Measurements from ENCODE around the gene PPIP5K2.
A peak's percentile ranks its signal among the peaks of the same experiment; 100 is the strongest.
"Not testable (repeated sequence)": the region's sequence is repeated elsewhere in the genome, so short reads cannot be mapped to it uniquely, and the experiment has no call there.

The PPIP5K2 gene

DNA sequence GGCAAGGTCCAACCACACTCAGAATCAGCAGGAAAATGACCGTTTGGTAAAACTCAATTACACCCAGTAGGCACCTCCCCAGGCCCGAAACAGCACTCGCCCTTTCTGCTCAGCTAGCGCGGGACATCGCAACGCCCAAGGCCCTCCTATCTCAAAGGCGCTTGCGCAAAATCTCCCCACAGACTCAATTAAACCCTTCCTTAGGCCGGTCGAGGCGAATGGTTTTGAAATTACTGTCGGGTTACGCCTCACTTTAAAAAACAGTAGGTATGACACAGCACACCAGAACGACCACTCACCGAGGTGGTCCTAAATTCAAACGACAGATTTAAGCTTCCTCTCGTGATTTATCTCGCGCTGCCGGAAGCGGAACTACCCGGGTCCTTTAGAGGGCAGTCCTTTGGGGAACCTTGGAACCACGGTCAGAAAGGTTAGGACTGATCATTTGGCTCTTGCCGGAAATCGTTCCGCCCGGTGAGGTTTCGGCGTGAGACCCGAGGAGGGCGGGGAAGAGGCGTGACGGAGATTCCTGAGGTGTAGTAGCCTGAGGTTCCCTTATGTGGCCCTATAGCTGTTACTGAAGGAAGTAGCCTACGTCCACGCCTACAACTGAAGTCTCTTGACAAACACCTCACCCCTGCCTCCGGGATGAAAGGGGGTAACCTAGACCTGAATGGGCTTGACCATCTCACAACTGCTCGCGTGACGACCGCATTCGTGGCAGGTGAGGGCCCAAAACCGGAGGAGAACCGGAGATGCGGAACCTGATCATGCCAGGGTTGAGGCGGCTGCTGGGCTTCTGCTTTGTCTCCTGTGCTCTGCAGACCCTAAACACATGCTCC, at the start of gene PPIP5K2, which contains the start of gene GIN1:
Gene PPIP5K2, plus strand, starts transcription at position 537 of the 842 bp plus-strand sequence. CDS start 9,289 bp downstream, outside the sequence.
Gene GIN1, minus strand, starts transcription at position 374 of the 842 bp plus-strand sequence. CDS start 11,431 bp downstream, outside the sequence.
- DNase-seq: peak; percentile 84

DNA sequence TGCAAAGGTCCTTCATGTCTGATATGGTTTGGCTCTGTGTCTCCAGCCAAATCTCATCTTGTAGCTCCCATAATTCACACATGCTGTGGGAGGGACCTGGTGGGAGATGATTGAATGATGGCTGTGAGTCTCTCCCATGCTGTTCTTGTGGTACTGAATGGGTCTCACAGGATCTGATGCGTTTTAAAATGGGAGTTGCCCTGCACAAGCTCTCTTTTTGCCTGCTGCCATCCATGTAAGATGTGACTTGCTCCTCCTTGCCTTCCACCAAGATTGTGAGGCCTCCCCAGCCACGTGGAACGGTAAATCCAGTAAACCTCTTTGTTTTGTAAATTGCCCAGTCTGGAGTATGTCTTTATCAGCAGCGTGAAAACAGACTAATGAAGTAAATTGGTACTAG, 46.6 kb upstream of the PPIP5K2 start:
- DNase-seq: not testable (repeated sequence)

DNA sequence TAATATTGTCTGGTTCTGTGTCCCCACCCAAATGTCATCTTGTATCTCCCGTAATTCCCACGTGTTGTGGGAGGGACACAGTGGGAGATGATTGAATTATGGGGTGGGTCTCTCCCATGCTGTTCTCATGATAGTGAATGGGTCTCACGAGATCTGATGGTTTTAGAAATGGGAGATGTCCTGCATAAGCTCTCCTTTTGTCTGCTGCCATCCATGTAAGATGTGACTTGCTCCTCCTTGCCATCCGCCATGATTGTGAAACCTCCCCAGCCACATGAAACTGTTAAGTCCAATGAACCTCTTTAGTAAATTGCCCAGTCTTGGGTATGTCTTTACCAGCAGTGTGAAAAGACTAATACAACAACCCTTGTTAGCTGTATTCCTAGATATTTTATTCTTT, 44.7 kb upstream of the PPIP5K2 start:
- no peak for DNase-seq

DNA sequence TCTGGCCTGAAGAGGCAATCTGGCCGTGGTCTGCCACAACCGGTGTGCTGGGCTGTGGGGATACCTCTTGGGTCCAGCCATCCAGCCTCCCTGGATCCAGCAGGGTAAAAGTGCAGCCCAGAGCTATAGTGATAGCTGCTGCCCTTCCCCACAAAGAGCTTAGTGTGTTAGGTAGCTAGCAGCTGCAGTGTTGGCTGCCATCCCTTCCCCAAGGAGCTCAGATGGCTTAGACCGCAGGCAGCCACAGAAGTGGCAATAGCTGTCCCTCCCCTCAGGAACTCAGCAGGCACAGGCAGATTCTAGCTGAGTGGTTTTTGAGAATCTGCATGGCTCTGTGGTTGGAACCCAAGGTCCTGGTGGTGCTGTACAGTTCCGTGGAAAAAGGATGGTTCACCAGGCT, 40.3 kb upstream of the PPIP5K2 start:
- no peak for DNase-seq

DNA sequence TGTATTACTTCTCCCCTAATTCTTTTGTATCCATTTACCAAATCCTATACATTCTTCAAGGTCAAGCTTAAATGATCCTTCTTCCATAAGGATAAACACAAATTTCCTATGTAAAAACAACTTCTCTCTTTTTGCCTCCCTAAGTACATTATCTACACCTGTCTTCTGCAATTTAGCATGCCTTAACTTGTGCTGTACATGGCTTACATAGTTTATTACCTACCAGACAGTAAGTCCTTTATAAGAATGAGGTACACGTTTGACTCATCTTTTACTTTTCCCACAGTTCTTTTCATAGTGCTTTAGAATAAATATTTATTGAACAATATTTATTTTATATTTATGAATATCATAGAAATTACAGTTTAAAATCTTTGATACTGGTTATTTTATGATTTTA, 33.6 kb upstream of the PPIP5K2 start:
- DNase-seq: no peak

DNA sequence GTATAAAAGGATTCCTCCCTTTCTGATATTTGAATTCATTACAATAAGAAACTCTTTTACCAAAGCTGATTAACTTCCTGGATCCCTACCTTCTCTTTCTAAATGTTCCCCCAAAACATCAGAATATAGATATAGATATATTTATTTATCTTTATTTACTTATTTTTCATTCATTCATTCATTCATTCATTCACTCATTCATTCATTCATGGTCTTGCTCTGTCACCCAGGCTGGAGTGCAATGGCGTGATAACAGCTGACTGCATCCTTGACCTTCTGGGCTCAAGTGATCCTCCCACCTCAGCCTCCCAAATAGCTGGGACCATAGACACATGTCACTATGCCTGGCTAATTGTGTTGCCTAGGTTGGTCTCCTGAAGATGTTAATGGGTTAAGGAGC, 30.8 kb upstream of the PPIP5K2 start:
- DNase-seq: no peak

DNA sequence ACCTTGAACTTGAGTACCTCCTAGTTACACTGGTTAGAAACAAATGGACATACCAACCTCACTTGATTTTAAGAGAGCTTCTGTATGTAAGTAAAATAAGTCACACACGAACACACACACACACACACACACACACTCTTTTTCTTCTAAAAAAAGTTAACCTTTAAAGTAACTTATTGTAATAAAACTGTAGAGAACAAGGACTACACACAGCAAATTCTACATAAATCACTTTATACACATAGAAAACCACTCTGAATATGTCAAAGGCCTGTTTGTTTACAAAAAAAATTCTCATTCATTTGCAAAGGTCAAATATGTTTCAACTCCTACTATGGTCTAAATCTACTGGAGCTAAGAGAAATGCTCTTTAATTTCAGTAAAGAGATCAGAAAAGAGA, 29.3 kb upstream of the PPIP5K2 start:
- no peak for DNase-seq

DNA sequence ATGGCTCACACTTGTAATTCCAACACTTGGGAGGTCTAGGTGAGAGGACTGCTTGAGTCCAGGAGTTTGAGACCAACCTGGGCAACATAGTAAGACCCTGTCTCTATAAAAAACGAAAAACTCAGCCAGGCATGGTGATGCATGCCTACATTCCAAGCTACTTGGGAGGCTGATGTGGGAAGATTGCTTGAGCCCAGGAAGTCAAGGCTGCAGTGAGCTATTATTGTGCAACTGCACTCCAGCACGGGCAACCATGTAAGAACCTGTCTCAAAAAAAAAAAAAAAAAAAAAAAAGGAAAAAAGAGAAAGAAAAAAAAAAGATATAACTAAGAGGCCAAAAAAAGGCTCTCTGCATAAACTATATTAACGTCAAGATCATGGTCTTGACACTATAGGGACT, 27.4 kb upstream of the PPIP5K2 start:
- no peak for DNase-seq

DNA sequence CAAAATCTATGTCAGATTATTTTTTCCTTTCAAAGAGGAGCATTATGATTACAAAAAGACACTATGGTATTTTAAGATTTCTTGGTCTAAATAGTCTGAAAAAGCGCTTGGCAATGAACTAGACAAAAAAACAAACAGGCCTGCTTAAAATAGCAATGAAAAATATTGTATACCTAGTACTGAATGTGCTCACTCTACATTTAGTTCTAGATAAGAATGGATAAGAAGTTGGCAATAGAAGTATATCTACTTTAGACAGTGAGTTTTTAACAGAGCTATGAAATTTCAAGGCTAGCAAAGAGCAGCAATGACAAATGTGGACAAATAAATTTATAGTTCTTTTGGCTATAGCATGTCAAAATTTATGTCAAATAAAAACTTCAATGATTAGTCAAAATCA, 26.4 kb upstream of the PPIP5K2 start:
- no peak for DNase-seq

DNA sequence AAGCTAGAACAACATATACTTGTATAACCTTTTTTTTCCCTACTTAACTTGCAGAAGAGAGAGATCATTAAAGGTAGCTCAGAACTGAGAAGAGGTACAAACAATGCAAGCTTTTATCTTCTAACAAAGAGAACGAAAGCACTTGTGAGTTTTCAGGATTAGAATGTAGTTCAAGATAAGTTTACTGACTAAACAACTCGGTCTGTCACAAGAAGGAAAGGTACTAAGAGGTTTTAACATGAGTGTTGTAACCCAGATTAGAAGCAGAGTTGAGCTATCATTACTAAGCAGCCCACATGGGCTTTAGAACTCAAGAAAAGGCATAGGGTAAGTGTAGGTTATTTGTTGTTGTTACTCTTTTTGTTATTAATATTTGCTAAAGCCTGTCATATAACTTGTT, 25.4 kb upstream of the PPIP5K2 start:
- DNase-seq: no peak

DNA sequence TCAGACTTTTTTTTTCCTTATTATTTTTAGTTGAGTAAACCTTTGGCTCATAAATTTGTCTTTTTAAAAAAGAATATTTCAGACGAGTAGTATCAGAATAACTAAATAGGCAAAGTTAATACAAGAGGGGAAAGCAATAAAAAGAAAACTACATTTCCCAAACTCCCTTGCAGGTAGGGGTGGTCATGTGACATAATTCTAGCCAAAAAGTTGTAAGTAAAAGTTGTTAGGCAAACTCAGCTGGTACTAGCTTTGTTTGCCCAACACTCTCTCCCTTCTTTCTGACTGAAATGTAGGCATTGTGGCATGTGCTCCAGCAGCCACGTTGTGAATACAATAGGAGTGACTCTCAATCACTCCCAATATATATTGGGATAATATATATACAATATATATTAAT, 21.1 kb upstream of the PPIP5K2 start:
- DNase-seq: no peak

DNA sequence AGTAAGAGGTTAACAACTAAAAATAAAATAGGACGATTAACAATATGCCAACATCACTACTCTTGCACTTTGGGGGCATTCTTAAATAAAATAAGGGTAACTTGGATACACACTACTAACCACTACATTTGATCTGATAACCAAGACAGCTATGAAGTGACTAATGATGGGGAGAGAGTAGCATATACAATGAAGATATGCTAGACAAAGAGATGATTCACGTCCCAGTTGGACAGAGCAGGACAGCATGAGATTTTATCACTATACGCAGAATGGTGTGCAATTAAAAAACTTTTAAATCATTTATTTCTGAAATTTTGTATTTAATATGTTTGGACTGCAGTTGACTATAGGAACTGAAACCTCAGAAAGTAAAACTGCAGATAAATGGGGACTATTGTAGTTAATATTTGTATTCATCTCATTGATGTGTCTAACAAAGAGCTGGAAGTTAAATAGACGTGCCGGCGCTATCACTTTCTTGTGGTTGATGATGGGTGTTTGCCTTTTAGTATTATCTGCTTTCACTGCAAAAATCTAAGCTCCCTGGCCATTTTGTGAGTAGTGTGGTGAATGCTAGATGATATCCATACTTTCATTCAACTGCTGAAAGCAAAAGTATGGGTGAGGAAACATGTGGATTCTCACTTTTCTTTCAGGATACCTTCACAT, 18.9 kb upstream of the PPIP5K2 start:
- DNase-seq: no peak

DNA sequence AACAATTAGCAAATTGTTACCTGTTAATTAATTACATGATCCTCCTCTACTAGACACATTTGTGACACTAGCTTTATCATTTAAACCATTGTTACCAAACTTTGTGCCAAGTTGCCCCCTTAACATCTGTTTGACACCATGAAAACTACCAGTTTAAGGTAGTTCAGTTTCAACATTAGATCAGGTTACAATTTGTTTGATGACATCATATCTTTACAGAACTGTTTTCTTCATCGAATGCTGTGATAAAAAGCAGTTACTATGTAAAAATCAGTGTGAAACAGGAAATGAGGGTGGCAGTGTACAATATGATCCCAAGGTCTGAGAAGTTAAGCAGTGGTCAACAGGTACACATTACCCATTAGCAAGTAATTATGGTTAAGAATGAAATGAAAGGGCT, 17.9 kb upstream of the PPIP5K2 start:
- no peak for DNase-seq

DNA sequence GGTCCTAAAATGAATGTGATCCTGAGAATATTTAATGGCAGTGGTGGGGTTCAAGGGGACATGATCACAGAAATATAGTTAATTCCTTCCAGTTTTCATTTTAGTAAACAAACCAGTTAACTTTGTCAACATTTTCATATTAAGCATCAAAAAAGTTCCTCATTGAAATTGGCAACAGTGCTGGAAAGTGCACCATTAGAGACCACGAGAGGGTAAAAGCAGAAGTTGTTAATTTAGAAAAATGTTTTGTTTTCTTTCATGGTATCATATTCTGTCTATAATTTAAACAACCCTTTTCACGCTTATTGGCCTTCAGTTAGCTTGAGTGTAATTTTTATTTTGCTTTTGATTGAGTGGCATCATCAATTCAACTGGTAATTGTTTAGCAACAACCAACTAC, 12.0 kb upstream of the PPIP5K2 start:
- DNase-seq: no peak

DNA sequence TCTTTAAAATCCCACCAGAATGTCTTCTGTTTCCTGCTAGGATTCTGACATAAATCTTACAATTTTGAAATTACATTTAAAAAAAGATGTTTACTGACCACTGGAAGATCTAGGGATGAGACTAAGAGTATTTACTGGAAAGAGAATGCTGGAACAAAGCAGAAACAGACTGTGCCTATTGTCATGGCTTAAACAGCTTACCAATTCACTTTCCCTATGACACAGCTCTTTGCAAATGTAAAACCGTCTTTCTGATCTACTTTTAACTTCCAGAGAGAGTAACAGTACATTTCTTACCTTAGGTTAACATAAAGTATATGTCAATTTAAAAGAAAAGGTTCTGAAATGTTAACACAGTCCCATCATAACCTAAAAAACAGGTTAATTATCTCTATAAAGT, 10.8 kb upstream of the PPIP5K2 start:
- no peak for DNase-seq

DNA sequence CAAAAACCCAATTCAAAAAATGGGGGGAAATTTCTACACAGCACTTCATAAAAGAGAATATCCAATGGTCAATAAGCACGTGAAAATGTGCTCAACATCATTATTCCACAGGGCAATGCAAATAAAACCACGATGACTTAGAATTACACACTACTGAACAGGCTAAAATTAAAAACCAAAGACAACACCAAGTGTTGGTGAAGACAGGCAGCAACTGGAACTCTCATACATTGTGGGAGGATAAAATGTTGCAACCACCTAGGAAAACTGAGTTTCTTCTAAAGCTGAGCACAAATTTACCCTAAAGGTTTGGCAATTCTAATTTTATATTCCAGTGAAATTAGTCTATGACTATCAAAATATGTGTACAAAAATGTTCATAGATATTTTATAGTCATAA, 9.7 kb upstream of the PPIP5K2 start:
- no peak for DNase-seq

DNA sequence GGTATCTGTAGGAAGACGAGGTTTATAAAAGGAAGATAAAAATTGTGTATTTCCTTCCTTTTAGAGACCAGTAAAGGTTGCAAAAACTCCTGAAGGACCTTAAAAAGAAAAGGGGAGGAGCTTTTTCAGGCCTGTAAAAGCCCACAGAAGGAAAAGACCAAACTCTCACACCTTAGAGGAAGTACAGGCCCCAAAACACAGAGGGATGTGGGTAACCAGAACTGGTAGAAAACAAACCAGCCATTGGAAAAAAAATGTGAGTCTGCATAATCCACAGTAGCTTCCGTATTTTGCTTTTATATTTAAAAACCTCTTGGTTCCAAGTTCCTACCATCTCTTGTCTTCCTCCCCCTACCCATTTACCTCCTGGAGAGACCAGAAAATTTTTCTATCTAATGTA, 8.6 kb upstream of the PPIP5K2 start:
- no peak for DNase-seq

DNA sequence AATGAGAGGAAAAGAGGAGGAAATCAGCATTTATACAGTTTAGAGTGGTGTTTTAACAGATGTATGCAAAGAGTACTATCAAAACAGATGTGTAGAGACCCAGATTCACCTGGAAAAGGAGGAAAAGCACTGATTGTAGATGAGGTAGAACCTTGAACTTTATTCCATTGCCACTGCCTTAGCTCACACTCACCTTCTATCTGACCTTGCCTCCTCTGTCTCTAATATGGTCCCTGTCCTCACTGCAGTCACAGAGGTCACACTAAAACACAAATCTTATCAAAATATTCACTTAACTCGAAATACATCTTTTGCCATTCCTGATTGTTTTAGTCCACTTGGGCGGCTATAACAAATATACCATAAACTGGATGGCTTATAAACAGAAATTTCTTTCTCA, 7.2 kb upstream of the PPIP5K2 start:
- no peak for DNase-seq

DNA sequence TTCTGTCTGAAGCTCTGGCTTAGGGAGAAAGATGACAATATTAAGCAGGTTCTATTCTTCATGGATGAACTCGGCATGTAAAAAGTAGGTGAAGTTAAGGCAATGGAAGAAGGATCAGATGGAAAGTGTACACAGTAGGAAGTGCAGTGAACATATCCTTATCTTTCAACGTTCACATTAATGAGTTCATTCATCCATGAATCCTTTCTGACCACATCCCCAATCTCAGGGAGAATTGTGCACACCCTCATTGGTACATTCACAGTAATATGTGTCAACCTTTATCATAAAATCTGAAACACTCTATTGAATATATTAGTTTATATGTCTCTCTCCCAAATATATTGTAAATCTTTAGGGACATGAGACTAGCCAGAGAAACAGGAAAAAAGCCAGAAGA, 5.7 kb upstream of the PPIP5K2 start:
- no peak for DNase-seq

DNA sequence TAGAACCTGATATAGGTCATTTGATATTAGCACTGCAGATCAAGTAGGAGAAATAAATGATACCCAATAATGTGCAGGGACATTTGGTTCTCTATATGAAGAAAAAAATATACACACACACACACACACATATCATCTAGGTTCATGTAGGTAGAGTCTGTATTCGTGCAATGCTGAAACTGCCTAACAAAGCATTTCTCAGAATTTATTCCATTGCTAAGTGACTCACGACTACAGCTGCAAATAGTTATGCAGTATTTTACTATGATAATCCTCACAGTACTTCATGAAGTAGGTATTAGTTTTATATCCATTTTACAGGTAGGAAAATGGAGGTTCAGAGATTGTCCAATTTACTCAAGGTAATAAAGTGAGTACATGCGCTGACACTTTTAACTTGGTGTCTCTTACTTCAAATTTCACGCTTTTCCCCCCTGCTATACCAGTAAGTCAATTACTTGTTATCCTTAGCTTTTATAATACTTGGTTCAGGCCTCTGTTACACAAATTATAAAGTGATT, 2.6 kb upstream of the PPIP5K2 start:
- DNase-seq: no peak

DNA sequence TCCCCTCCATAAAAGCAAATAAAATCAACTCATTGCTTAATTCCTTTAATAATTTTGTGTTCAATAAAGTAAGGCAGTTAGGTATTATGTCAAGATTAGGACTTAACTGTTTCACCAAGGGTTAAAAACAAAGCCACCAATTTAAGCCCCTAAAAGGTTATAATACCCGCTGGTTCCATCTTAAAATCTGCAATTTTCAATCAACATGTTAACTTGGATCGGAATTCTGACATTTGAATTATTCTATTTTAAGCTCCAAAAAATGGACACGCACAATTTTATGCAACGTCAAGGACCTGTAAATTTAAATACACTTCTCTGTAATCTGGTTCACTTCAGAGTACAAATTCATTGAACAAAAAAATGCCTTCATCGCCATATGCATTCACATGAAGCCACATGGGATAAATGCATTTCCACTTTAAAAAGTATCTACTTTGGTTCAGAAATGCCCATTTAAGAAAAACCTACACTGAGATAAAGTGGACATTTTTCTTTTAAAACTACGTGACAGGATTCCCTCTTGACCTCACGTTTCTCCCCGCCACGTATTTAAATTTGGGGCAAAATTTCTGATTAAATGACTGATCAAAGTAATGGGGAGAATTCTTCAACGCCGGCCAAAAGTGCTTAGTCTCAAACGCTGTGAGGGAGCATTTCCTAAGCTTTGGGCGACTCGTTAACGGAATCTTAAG, 884 bp upstream of the PPIP5K2 start:
- no peak for DNase-seq

DNA sequence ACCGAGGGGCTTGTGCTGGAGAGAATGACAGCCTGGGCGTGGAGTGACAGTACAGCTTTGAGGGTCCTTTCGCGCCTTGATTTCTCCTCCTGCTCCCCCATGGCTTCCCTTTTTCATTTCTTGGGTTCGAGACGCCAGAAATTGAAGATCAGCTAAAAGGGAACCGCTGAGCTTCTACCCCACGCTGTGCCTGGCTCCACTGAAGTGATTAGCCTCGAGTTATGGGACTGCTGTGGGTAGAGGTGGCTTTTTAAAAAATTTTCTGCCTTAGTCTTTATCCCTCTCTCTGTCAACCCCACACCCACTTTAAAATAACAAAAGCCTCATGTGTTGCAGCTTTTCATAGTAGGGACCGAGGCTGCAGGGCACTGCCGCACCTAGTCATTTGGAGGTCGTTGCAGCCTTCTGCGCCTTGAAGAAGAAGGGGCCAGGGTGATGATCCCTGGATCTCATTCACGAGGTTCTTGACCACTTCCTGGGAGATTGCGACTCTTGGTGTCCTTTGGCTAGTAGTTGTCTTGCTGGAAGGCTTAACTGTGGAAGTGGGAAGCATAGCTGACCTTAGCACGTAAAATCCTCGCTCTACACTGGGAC, 603 bp downstream of the PPIP5K2 start:
- no peak for DNase-seq

DNA sequence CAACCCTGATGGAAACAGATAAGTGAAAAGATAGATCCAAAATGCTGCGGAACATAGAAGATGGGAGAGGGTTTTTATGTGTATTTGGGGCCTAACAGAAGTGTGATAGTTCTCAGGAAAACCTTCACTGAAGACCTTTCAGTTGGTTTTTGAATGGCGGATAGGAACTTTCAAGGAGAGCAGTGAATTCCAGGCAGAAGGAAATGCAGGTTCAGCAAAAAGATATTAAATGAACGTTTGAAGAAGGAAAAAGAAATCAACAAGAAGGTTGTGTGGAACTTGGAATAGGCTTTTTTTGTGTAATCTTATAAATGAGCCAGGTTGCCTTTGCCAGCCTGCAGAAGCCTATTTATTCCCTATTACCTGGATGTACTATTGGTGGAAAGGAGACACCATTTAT, 2.1 kb downstream of the PPIP5K2 start:
- DNase-seq: no peak

Measured in NCI-H1105 (cell line).